22Rv1 (cell line): ENCODE results near the gene CCDC92.

Experiments
- CTCF ChIP-seq: fragments of 450-650 bp; IDR thresholded peaks from 2 replicates; pipeline ENCODE4 v1.5.1; 2017; ENCODE audit warnings: mild to moderate bottlenecking
- ZFX ChIP-seq: fragments of 450-650 bp; IDR thresholded peaks from 2 replicates; pipeline ENCODE4 v1.6.1; 2017; ENCODE audit warnings: antibody characterized with exemption, borderline replicate concordance

- TF ChIP-seq CTCF (no peak), ZFX (no peak)
Observed at GRCh38 chr12:123906711-123907420, 65.8 kb downstream of the CCDC92 start.
